ENCODE data around the gene FAM32A.
A peak's percentile ranks its signal among the peaks of the same experiment; 100 is the strongest.
"Not testable (repeated sequence)": the region's sequence is repeated elsewhere in the genome, so short reads cannot be mapped to it uniquely, and the experiment has no call there.

The FAM32A gene

GRCh38 chr19:16164222-16164890, 20.9 kb upstream of the FAM32A start:
- no peaks in the 10 kb centered on the region for H3K27me3 ChIP-seq (ENCODE audit: control insufficient read depth in 5 of 5, insufficient read depth in 4 of 5, low read length in 5 of 5)
- no peak overlapping the region for H3K27ac ChIP-seq (ENCODE audit: low read depth, low read length)
- no peaks in the 10 kb centered on the region for H3K9me3 ChIP-seq (ENCODE audit: control insufficient read depth in 5 of 5, low read length in 5 of 5)
- no peaks in the 10 kb centered on the region for H3K4me1 ChIP-seq (ENCODE audit: control insufficient read depth in 5 of 5, insufficient read depth in 5 of 5, low read length in 5 of 5)
- no peak overlapping the region for H3K4me3 ChIP-seq (ENCODE audit: low read depth in 1 of 5, low read length in 5 of 5)
- H3K36me3 ChIP-seq (ENCODE audit: control insufficient read depth in 5 of 5, insufficient read depth in 5 of 5, low read length in 5 of 5), result no peaks in the 10 kb centered on the region
- no peak overlapping the region for H3K9ac ChIP-seq (ENCODE audit: low read length in 5 of 5)

GRCh38 chr19:16166417-16166816, 18.8 kb upstream of the FAM32A start:
- H3K9ac ChIP-seq (ENCODE audit: low read length in 5 of 5), result no peak overlapping the region
- H3K4me1 ChIP-seq (ENCODE audit: control insufficient read depth in 5 of 5, insufficient read depth in 5 of 5, low read length in 5 of 5), result no peaks in the 10 kb centered on the region
- H3K4me3 ChIP-seq (ENCODE audit: low read depth in 1 of 5, low read length in 5 of 5), result no peak overlapping the region
- H3K27ac ChIP-seq (ENCODE audit: low read depth, low read length), result no peak overlapping the region
- H3K9me3 ChIP-seq (ENCODE audit: control insufficient read depth in 5 of 5, low read length in 5 of 5), result no peaks in the 10 kb centered on the region
- no peaks in the 10 kb centered on the region for H3K36me3 ChIP-seq (ENCODE audit: control insufficient read depth in 5 of 5, insufficient read depth in 5 of 5, low read length in 5 of 5)
- H3K27me3 ChIP-seq (ENCODE audit: control insufficient read depth in 5 of 5, insufficient read depth in 4 of 5, low read length in 5 of 5), result peaks cover 0 to 3% (median 0%) of the 10 kb centered on the region in 5 donors

GRCh38 chr19:16167055-16167454, 18.2 kb upstream of the FAM32A start:
- H3K36me3 ChIP-seq (ENCODE audit: control insufficient read depth in 5 of 5, insufficient read depth in 5 of 5, low read length in 5 of 5), result no peaks in the 10 kb centered on the region
- H3K27me3 ChIP-seq (ENCODE audit: control insufficient read depth in 5 of 5, insufficient read depth in 4 of 5, low read length in 5 of 5), result peaks cover 0 to 3% (median 0%) of the 10 kb centered on the region in 5 donors
- no peak overlapping the region for H3K4me3 ChIP-seq (ENCODE audit: low read depth in 1 of 5, low read length in 5 of 5)
- no peak overlapping the region for H3K27ac ChIP-seq (ENCODE audit: low read depth, low read length)
- H3K9ac ChIP-seq (ENCODE audit: low read length in 5 of 5), result no peak overlapping the region
- H3K4me1 ChIP-seq (ENCODE audit: control insufficient read depth in 5 of 5, insufficient read depth in 5 of 5, low read length in 5 of 5), result no peaks in the 10 kb centered on the region
- H3K9me3 ChIP-seq (ENCODE audit: control insufficient read depth in 5 of 5, low read length in 5 of 5), result no peaks in the 10 kb centered on the region

GRCh38 chr19:16168465-16169081, 16.6 kb upstream of the FAM32A start:
- Histone ChIP-seq H3K36me3 (ENCODE audit: control insufficient read depth in 5 of 5, insufficient read depth in 5 of 5, low read length in 5 of 5) (no peaks in the 10 kb centered on the region), H3K9me3 (ENCODE audit: control insufficient read depth in 5 of 5, low read length in 5 of 5) (no peaks in the 10 kb centered on the region), H3K9ac (ENCODE audit: low read length in 5 of 5) (no peak overlapping the region), H3K27me3 (ENCODE audit: control insufficient read depth in 5 of 5, insufficient read depth in 4 of 5, low read length in 5 of 5) (peaks cover 0 to 4% (median 3%) of the 10 kb centered on the region in 5 donors), H3K4me3 (ENCODE audit: low read depth in 1 of 5, low read length in 5 of 5) (no peak overlapping the region), H3K4me1 (ENCODE audit: control insufficient read depth in 5 of 5, insufficient read depth in 5 of 5, low read length in 5 of 5) (no peaks in the 10 kb centered on the region), H3K27ac (ENCODE audit: low read depth, low read length) (no peak overlapping the region)

- H3K27me3 ChIP-seq (ENCODE audit: control insufficient read depth in 5 of 5, insufficient read depth in 4 of 5, low read length in 5 of 5), result peaks cover 0 to 5% (median 3%) of the 10 kb centered on the region in 5 donors
Measured at GRCh38 chr19:16170134-16170533, 15.1 kb upstream of the FAM32A start.

GRCh38 chr19:16175954-16176353, 9.3 kb upstream of the FAM32A start:
- H3K27me3 ChIP-seq (ENCODE audit: control insufficient read depth in 5 of 5, insufficient read depth in 4 of 5, low read length in 5 of 5), result peaks cover 0 to 5% (median 3%) of the 10 kb centered on the region in 5 donors
- H3K4me1 ChIP-seq (ENCODE audit: control insufficient read depth in 5 of 5, insufficient read depth in 5 of 5, low read length in 5 of 5), result peaks cover 0 to 4% (median 0%) of the 10 kb centered on the region in 5 donors
- peaks cover 0 to 9% (median 3%) of the 10 kb centered on the region in 5 donors for H3K9me3 ChIP-seq (ENCODE audit: control insufficient read depth in 5 of 5, low read length in 5 of 5)
- no peak overlapping the region for H3K27ac ChIP-seq (ENCODE audit: low read depth, low read length)
- H3K36me3 ChIP-seq (ENCODE audit: control insufficient read depth in 5 of 5, insufficient read depth in 5 of 5, low read length in 5 of 5), result no peaks in the 10 kb centered on the region
- no peak overlapping the region for H3K4me3 ChIP-seq (ENCODE audit: low read depth in 1 of 5, low read length in 5 of 5)
- H3K9ac ChIP-seq (ENCODE audit: low read length in 5 of 5), result no peak overlapping the region

More at GRCh38 chr19:16170134-16170533, 15.1 kb upstream of the FAM32A start:
- no peak overlapping the region for H3K4me3 ChIP-seq (ENCODE audit: low read depth in 1 of 5, low read length in 5 of 5)
- H3K9ac ChIP-seq (ENCODE audit: low read length in 5 of 5), result no peak overlapping the region
- H3K36me3 ChIP-seq (ENCODE audit: control insufficient read depth in 5 of 5, insufficient read depth in 5 of 5, low read length in 5 of 5), result no peaks in the 10 kb centered on the region
- peaks cover 0 to 3% (median 2%) of the 10 kb centered on the region in 5 donors for H3K9me3 ChIP-seq (ENCODE audit: control insufficient read depth in 5 of 5, low read length in 5 of 5)
- no peak overlapping the region for H3K27ac ChIP-seq (ENCODE audit: low read depth, low read length)
- H3K4me1 ChIP-seq (ENCODE audit: control insufficient read depth in 5 of 5, insufficient read depth in 5 of 5, low read length in 5 of 5), result no peaks in the 10 kb centered on the region

- H3K9ac ChIP-seq (ENCODE audit: low read length in 5 of 5); H3K36me3 ChIP-seq (ENCODE audit: control insufficient read depth in 5 of 5, insufficient read depth in 5 of 5, low read length in 5 of 5); H3K4me3 ChIP-seq (ENCODE audit: low read depth in 1 of 5, low read length in 5 of 5); H3K9me3 ChIP-seq (ENCODE audit: control insufficient read depth in 5 of 5, low read length in 5 of 5); H3K4me1 ChIP-seq (ENCODE audit: control insufficient read depth in 5 of 5, insufficient read depth in 5 of 5, low read length in 5 of 5); H3K27me3 ChIP-seq (ENCODE audit: control insufficient read depth in 5 of 5, insufficient read depth in 4 of 5, low read length in 5 of 5); H3K27ac ChIP-seq (ENCODE audit: low read depth, low read length): not testable (repeated sequence)
Measured at GRCh38 chr19:16178866-16179265, 6.3 kb upstream of the FAM32A start.

GRCh38 chr19:16180611-16181010, 4.6 kb upstream of the FAM32A start:
- Histone ChIP-seq H3K27ac (ENCODE audit: low read depth, low read length) (no peak overlapping the region), H3K9me3 (ENCODE audit: control insufficient read depth in 5 of 5, low read length in 5 of 5) (peaks cover 0 to 2% (median 0%) of the 10 kb centered on the region in 5 donors), H3K36me3 (ENCODE audit: control insufficient read depth in 5 of 5, insufficient read depth in 5 of 5, low read length in 5 of 5) (no peaks in the 10 kb centered on the region), H3K27me3 (ENCODE audit: control insufficient read depth in 5 of 5, insufficient read depth in 4 of 5, low read length in 5 of 5) (peaks cover 0 to 3% (median 0%) of the 10 kb centered on the region in 5 donors), H3K9ac (ENCODE audit: low read length in 5 of 5) (no peak overlapping the region), H3K4me3 (ENCODE audit: low read depth in 1 of 5, low read length in 5 of 5) (no peak overlapping the region), H3K4me1 (ENCODE audit: control insufficient read depth in 5 of 5, insufficient read depth in 5 of 5, low read length in 5 of 5) (peaks cover 0 to 12% (median 9%) of the 10 kb centered on the region in 5 donors)

- H3K27me3 ChIP-seq (ENCODE audit: control insufficient read depth in 5 of 5, insufficient read depth in 4 of 5, low read length in 5 of 5), result peaks cover 0 to 3% (median 0%) of the 10 kb centered on the region in 5 donors
- no peak overlapping the region for H3K27ac ChIP-seq (ENCODE audit: low read depth, low read length)
- H3K9ac ChIP-seq (ENCODE audit: low read length in 5 of 5), result peak overlapping the region in 2 of 5 donors; percentile 32 to 73
- no peaks in the 10 kb centered on the region for H3K9me3 ChIP-seq (ENCODE audit: control insufficient read depth in 5 of 5, low read length in 5 of 5)
- peak overlapping the region; percentile 85 to 97 (median 96) for H3K4me3 ChIP-seq (ENCODE audit: low read depth in 1 of 5, low read length in 5 of 5)
- H3K4me1 ChIP-seq (ENCODE audit: control insufficient read depth in 5 of 5, insufficient read depth in 5 of 5, low read length in 5 of 5), result peaks cover 0 to 32% (median 22%) of the 10 kb centered on the region in 5 donors
- H3K36me3 ChIP-seq (ENCODE audit: control insufficient read depth in 5 of 5, insufficient read depth in 5 of 5, low read length in 5 of 5), result peaks cover 0 to 22% (median 18%) of the 10 kb centered on the region in 5 donors
Measured at GRCh38 chr19:16184665-16185122, 516 bp upstream of the FAM32A start.

GRCh38 chr19:16185768-16186123, 536 bp downstream of the FAM32A start:
- H3K27me3 ChIP-seq (ENCODE audit: control insufficient read depth in 5 of 5, insufficient read depth in 4 of 5, low read length in 5 of 5), result no peaks in the 10 kb centered on the region
- H3K27ac ChIP-seq (ENCODE audit: low read depth, low read length), result peak overlapping the region; percentile 90
- peak overlapping the region; percentile 85 to 97 (median 96) for H3K4me3 ChIP-seq (ENCODE audit: low read depth in 1 of 5, low read length in 5 of 5)
- H3K9ac ChIP-seq (ENCODE audit: low read length in 5 of 5), result peak overlapping the region; percentile 60 to 98 (median 97)
- peaks cover 0 to 30% (median 21%) of the 10 kb centered on the region in 5 donors for H3K4me1 ChIP-seq (ENCODE audit: control insufficient read depth in 5 of 5, insufficient read depth in 5 of 5, low read length in 5 of 5)
- no peaks in the 10 kb centered on the region for H3K9me3 ChIP-seq (ENCODE audit: control insufficient read depth in 5 of 5, low read length in 5 of 5)
- H3K36me3 ChIP-seq (ENCODE audit: control insufficient read depth in 5 of 5, insufficient read depth in 5 of 5, low read length in 5 of 5), result peaks cover 0 to 33% (median 28%) of the 10 kb centered on the region in 5 donors
